HEK293 (cell line): Measurements from ENCODE around the gene PRR15.

ENCODE experiments used
- CTCF ChIP-seq: fragments of 450-650 bp; formaldehyde crosslinking; IDR thresholded peaks from 2 replicates; pipeline ENCODE4 v1.5.1; 2016; ENCODE audit warnings: missing biosample characterization, missing genetic modification characterization
- ZBTB6 ChIP-seq: fragments of 450-650 bp; formaldehyde crosslinking; IDR thresholded peaks from 2 replicates; pipeline ENCODE4 v1.5.1; 2017; ENCODE audit warnings: missing biosample characterization, missing genetic modification characterization
- ZNF510 ChIP-seq: fragments of 450-650 bp; formaldehyde crosslinking; IDR thresholded peaks from 2 replicates; pipeline ENCODE4 v1.5.1; 2018; ENCODE audit warnings: mild to moderate bottlenecking, missing genetic modification characterization, missing biosample characterization; ENCODE audit not compliant: insufficient replicate concordance
- ZNF530 ChIP-seq: fragments of 450-650 bp; formaldehyde crosslinking; IDR thresholded peaks from 2 replicates; pipeline ENCODE4 v1.5.1; 2016; ENCODE audit warnings: low read depth, missing biosample characterization, missing genetic modification characterization

GRCh38 chr7:29604702-29605101, 41.1 kb downstream of the PRR15 start:
- no peak for TF ChIP-seq ZNF530 (tag by site-specific recombination)
- no peak for TF ChIP-seq CTCF
- TF ChIP-seq ZNF510 (tag by site-specific recombination): no peak
- TF ChIP-seq ZBTB6 (tag by site-specific recombination): no peak
